Dedifferentiated amniotic fluid mesenchymal stem cell (primary cell): ENCODE measurements around the gene SMG6.
A peak's percentile ranks its signal among the peaks of the same experiment; 100 is the strongest.

Experiments
- DNase-seq: peaks from one replicate; pipeline ENCODE4 v3.0.0-alpha.2; 2016; ENCODE audit errors: extremely low spot score

Gene SMG6

GRCh38 chr17:2049333-2050299 is 254.0 kb downstream of the SMG6 start:
- DNase-seq = peak; percentile 63

DNA sequence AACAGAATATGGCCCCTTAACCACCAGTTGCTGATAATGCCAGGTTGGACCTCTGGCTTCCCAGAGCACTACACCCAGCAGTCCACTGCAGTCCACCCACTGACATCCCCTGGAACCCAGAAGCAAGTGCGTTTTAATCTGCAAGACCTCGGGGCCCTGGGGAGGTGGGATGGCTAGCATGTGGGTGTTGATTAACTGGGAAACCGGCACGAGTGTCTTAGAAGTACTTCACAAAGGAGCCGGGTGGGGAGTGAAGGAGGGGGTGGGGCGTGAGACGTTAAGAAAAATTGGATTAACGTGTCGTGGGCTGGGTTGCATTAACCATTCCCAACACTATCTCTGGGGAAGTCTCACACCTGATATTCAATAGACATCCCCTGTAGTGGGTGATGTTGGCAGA is 254.8 kb downstream of the SMG6 start:
- DNase-seq = no peak

DNA sequence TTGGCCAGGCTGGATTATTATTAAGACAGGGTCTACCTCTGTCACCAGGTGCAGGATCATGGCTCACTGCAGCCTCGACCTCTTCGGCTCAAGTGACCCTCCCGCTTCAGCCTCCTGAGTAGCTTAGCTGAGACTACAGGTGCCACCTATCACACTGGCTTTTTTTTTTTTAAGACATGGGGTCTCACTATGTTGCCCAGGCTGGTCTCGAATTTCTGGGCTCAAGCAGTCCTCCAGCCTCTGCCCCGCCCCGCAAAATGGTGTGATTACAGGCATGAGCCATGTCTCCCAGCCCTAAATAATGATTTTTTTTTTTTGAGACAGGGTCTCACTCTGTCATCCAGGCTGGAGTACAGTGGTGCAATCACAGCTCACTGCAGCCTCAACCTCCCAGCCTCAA is 256.0 kb downstream of the SMG6 start:
- no peak for DNase-seq

DNA sequence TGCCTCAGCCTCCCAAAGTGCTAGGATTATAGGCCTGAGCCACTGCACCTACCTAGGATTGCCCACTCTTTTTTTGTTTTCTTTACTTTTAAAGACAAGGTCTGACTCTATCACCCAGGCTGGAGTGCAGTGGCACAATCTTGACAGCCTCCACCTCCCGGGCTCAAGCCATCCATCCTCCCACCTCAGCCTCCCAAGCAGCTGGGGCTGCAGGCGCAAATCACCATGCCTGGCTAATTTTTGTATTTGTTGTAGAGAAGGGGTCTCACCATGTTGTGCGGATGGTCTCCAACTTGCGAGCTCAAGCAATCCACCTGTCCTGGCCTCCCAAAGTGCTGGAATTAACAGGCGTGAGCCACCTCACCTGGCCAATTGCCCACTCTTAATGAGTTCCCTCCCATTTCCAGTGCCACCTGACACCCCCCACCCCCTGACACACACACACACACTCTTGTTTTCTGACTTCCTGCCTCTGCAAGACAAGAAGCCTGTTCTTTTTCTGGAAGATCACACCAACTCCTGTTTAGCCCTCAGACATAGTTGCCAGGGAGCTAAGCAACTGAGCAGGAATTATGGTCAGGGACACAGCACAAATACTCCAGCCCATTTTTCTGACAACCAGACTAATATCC is 259.2 kb downstream of the SMG6 start:
- no peak for DNase-seq

DNA sequence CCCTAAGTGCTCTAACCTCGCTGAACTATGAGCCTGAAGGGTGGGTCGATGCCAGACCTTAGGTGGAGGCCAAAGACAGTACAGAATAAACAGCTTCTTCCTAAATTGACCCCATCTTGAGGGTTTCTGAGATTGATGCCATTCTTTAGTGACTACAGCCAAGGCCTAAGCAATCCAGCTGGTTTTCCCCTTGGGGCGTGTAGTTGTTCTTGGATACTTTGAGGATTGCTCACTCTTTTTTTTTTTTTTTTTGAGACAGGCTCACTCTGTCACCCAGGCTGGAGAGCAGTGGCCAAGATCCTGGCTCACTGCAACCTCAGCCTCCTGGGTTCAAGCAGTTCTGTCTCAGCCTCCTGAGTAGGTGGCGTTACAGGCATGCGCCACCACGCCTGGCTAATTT is 259.8 kb downstream of the SMG6 start:
- peak; percentile 57 for DNase-seq

DNA sequence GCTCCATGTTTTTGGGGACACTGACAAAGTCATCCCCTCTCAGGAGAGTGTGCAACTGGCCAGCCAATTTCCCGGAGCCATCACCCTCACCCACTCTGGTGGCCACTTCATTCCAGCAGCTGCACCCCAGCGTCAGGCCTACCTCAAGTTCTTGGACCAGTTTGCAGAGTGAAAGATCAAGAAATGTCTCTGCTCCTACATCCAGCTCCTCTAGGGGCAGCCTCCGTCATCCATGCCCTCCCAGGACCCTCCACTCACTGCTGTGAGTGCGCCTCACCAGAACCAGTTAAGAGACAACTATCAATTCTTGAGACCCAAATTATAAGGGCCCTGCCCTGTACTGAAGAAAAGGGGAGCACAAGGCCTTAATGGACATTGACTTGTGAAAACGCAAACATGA is 260.7 kb downstream of the SMG6 start:
- no peak for DNase-seq

DNA sequence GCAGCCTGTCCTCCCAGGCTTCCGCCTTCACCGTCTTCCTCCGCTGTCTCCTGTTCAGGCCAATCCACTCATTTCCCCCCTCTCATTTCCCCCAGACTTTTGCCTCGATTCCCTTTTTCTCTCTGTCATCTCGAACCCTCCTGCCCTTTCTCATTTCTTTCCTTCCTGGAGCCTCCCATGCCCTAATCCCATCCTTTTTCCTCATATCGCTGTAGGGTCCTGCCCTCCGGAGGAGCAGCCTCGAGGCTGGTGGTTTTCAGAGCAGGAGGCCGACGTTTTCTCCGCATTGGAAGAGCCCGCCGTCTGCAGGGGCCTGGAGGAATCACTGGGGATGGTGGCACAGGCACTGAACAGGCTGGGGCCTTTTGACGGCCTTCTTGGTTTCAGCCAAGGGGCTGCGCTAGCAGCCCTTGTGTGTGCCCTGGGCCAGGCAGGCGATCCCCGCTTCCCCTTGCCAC is 261.2 kb downstream of the SMG6 start:
- DNase-seq = peak; percentile 37

DNA sequence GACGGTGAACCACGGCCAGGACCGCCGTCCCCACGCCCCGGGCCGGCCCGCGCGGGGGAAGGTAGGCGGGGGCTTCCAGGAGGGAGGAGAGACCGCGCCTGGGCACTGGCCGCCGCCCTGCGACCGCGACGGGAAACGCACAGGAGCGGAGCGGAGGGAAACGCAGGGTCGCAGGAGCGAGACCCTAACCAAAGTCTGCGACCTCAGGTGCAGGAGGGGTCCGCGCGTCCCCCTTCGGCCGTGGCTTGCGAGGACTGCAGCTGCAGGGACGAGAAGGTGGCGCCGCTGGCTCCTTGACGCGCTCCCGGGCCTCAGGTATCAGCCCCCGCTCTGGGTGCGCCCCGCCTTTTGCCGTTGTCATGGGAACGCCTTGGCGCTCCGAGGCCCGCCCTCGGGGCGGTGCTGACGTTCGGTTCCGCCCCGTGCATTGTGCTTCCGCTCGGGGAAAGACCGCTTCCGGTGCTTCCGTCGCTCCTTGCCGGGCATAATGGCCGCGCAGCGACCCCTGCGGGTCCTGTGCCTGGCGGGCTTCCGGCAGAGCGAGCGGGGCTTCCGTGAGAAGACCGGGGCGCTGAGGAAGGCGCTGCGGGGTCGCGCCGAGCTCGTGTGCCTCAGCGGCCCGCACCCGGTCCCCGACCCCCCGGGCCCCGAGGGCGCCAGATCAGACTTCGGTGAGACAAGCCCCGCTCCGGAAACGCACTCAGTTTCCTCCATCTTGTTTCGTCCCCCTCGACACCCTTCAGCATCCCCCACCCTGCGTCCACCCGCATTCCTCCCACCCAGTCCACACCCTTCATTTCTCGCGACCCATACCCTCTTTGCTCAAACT is 261.8 kb downstream of the SMG6 start, which contains the start of gene OVCA2:
OVCA2 (plus strand) TSS at position 462 of the 829 bp plus-strand sequence; CDS start at position 488, 26 bp downstream.
- peak; percentile 90 for DNase-seq

- no peak for DNase-seq
Measured at GRCh38 chr17:2040942-2041560, 262.5 kb downstream of the SMG6 start.

DNA sequence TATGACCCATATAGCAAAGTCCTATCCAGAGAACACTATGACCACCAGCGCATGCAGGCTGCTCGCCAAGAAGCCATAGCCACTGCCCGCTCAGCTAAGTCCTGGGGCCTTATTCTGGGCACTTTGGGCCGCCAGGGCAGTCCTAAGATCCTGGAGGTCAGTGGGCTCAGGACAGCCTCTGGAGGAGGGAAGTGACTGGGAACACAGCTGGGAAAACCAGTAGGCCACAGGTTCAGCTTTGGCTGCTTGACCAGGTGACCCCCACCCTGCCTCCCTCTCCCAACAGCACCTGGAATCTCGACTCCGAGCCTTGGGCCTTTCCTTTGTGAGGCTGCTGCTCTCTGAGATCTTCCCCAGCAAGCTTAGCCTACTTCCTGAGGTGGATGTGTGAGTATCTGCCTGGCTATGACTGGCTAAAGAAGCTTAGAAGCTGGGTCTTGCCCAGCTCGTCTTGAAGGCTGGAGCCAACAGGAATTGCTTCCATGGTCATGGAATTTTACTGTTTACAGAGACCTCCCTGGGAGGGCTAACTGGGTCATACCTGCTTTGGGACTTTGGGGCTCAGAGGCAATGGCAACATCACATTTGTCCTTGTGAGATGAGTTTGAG is 263.3 kb downstream of the SMG6 start:
- DNase-seq = no peak

GRCh38 chr17:2037155-2037554 is 266.4 kb downstream of the SMG6 start:
- DNase-seq = no peak

DNA sequence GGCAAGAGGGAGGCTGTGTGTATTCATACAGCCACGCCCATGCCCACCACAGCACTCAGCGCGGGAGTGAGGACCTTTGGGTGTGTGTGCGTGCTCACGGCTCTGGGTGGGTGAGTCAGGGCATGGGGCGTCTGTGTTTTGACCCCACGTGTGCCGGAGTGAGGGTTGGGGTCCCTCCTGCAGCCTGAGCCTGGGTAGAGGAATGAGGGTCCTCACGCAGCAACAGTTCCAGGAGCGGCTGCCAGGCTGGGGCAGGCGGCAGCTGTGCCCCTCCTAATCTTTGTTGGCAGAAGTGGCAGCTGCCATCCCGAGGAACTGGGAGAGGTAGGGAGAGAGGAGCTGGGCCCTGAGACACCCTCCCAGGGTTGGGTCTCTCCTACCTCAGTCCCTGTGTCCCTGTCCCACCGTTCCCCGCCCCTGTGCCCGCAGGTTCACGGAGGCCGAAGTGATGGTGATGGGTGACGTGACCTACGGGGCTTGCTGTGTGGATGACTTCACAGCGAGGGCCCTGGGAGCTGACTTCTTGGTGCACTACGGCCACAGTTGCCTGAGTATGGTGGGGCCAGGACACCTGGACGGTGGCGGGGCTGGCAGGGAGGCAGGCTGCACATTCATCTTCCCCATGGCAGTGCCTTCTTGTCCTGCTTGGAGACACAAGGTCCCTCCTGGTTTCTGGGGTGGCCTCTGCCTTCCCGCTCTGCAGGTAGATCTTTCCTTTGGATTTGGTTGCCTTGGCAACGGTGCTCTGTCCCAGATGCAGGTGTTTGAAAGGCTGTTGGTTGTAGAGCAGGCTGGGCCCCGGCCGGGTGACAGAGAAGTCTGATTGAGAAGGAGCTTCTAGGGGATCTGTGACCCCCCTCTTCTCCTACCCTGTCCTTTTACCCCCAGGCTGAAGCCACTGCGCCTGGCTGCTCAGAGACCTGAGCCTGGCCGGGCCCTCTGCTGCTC is 267.8 kb downstream of the SMG6 start:
- DNase-seq = no peak

DNA sequence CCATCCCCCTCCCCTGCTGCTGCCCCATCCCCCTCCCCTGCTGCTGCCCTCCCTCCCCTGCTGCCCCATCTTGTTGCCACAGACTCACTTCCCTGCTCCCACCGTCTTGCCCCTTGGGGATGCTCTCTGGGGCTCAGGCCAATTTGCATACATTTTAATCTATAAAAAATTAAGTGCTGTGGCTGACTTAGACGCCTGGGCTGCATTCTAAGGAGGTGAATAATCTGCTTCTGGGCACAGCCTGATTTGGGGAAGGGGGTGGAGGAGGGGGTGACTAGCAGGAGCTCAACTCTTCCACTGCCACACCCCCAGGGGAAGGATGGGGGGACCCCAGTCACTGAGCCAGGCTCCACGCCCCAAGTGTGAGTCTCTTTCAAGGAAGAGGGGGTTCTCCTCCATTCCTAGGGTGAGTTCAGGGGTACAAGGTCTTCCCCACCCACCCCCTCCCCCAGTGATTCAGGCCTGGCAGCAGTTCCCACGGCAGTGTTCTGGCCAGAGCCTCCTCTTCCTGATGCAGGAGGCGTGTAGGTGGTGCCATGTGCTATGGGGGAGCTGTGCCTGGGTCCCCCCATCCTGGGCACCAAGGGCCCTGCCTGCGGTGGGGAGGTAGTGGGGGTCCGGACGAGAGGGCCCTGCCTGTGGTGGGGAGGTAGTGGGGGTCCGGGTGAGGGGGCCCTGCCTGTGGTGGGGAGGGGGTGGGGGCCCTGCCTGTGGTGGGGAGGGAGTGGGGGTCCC is 268.6 kb downstream of the SMG6 start:
- DNase-seq = no peak

DNA sequence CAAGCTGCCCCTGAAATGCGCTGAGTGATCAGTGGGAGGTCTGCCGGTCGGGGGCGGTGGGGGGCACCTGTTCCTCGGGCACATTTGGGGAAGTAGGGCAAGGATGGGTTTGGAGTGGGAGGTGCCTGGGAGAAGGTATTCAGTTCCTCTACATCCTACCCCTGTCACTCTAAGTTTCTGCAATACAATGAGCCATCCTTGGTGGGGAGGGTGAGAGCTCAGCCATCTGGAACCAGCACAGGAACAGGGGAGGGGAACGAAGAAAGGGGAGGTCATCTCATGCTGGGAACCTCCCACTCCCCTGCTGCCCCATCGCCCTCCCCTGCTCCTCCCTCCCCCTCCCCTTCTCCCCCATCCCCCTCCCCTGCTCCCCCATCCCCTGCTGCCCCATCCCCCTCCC is 269.4 kb downstream of the SMG6 start:
- no peak for DNase-seq

GRCh38 chr17:2033153-2033552 is 270.4 kb downstream of the SMG6 start:
- DNase-seq = no peak

- DNase-seq = no peak
Measured at GRCh38 chr17:2030779-2031163, 272.8 kb downstream of the SMG6 start.

- peak; percentile 83 for DNase-seq
Measured at GRCh38 chr17:2029911-2030778, 273.4 kb downstream of the SMG6 start, which contains the start of gene DPH1. Gene DPH1 (plus strand): TSS chr17:2030153. CDS start chr17:2030170, 17 bp downstream.

DNA sequence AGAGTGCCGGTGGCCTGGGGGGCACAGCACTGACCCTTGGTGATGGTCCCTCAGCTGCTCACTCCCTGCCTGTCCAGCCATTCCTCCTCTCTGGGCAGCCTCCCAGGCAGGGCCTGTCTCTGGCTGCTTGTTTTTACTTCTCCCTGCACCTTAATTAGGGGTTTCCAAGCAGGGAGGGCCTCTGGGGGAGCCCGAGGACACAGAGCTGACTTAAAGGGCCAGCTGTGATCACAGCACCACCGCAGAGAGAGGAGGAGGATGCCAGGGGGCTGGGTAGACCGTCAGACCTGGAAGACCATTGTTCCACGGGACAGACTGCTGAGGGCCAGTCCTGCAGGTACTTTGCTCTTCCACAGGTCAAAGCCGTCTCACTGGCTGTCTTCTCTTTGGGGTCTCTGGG is 274.8 kb downstream of the SMG6 start:
- DNase-seq = no peak
